HCT116 (cell line): ENCODE measurements around the gene GNS. TPM values are rescaled to one million over a fixed set of nuclear protein-coding genes. Genes with fewer than 3 reads are reported as not detected.

Experiments used
- ATAC-seq: fragments of 200-7000 bp; cut with Tn5 transposase; 2 replicates; pipeline ENCODE4 v1.9.1; 2020; ENCODE audit warnings: mild to moderate bottlenecking, moderate library complexity
- BruUV-seq: library from RNA; stranded (reverse); fragments of 400-500 nt; replicated peaks from 2 replicates; lab custom pipeline; 2021; lab: Mats Ljungman, UMichigan
- CTCF ChIA-PET: fragments of 300-600 bp; sonication (Branson Sonifier 250); formaldehyde crosslinking; loops from one replicate; lab custom pipeline; 2021; ENCODE audit warnings: antibody characterized with exemption; lab: Charles Lee
- POLR2A ChIA-PET: fragments of 300-600, 350-600 bp; sonication (Branson Sonifier 250); formaldehyde crosslinking; loops from one replicate; lab custom pipeline; 2021; ENCODE audit warnings: antibody characterized with exemption; lab: Charles Lee
- RAD21 ChIA-PET, 2 experiments: fragments of 300-600 bp; sonication (Branson Sonifier 250); formaldehyde crosslinking; loops; one replicate each; lab custom pipeline; 2023; ENCODE audit warnings: low total read pairs in 2 of 2; ENCODE audit not compliant: uncharacterized antibody in 2 of 2, unreplicated experiment in 2 of 2, low non-redundant PET in 1 of 2; lab: Charles Lee
- DNase-seq: peaks from one replicate; pipeline ENCODE4 v3.0.0-alpha.2; 2010; ENCODE audit warnings: low read depth, low spot score
- H2AFZ ChIP-seq: fragments of 200-600 bp; shearing (Covaris generic), sonication (generic); 2 replicates; pipeline ENCODE4 v1.6.1; 2017; ENCODE audit warnings: low read depth, mixed run types, mixed read lengths, antibody characterized with exemption, low read length; ENCODE audit not compliant: poor library complexity, severe bottlenecking
- H3K27ac ChIP-seq: 2 replicates; pipeline ENCODE4 v1.5.1; 2012; ENCODE audit warnings: low read depth, low read length
- H3K27me3 ChIP-seq: fragments of 200-600 bp; sonication (generic); 2 replicates; pipeline ENCODE4 v1.6.1; 2016; ENCODE audit warnings: mixed run types, low read length, mixed read lengths; ENCODE audit not compliant: insufficient read depth
- H3K36me3 ChIP-seq, 2 experiments: fragments of 200-500 bp in 1 of 2; fragments of 200-600 bp in 1 of 2; sonication (Bioruptor generic) in 1 of 2; sonication (generic) in 1 of 2; 2 replicates each; pipeline versions ENCODE4 v1.5.1 to v1.6.1; 2014 to 2016; ENCODE audit warnings: low read length in 2 of 2, inconsistent platforms in 1 of 2, mixed read lengths in 1 of 2, mixed run types in 1 of 2; ENCODE audit not compliant: insufficient read depth in 2 of 2, control insufficient read depth in 1 of 2
- H3K4me1 ChIP-seq, 2 experiments: fragments of 200-600 bp in 1 of 2; sonication (generic) in 1 of 2; 2 replicates each; pipeline versions ENCODE4 v1.5.1 to v1.6.1; 2012 to 2017; ENCODE audit warnings: low read length in 2 of 2, inconsistent platforms in 1 of 2, mild to moderate bottlenecking in 1 of 2, mixed read lengths in 1 of 2, mixed run types in 1 of 2, moderate library complexity in 1 of 2; ENCODE audit not compliant: insufficient read depth in 2 of 2, control insufficient read depth in 1 of 2
- H3K4me2 ChIP-seq: fragments of 200-600 bp; sonication (generic); 2 replicates; pipeline ENCODE4 v1.6.1; 2017; ENCODE audit warnings: mixed run types, low read length, mixed read lengths
- H3K4me3 ChIP-seq, 2 experiments: fragments of 200-600 bp in 1 of 2; sonication (generic) in 1 of 2; replicated peaks in 1 of 2; 2 replicates each; pipeline ENCODE4 v1.5.1; 2011 to 2016; ENCODE audit warnings: low read length in 2 of 2, control low read depth in 1 of 2, low read depth in 1 of 2, mild to moderate bottlenecking in 1 of 2, mixed read lengths in 1 of 2, mixed run types in 1 of 2
- H3K79me2 ChIP-seq: fragments of 200-600 bp; sonication (generic); 2 replicates; pipeline ENCODE4 v1.6.1; 2017; ENCODE audit warnings: mild to moderate bottlenecking, mixed run types, low read length, moderate library complexity, mixed read lengths; ENCODE audit not compliant: insufficient read depth
- H3K9ac ChIP-seq: fragments of 200-600 bp; sonication (generic); 2 replicates; pipeline ENCODE4 v1.6.1; 2016; ENCODE audit warnings: low read length, mixed read lengths
- H3K9me2 ChIP-seq: fragments of 200-600 bp; sonication (generic), shearing (Covaris generic); 2 replicates; pipeline ENCODE4 v1.6.1; 2017; ENCODE audit warnings: mixed run types, mild to moderate bottlenecking, moderate library complexity; ENCODE audit not compliant: insufficient read depth
- H3K9me3 ChIP-seq, 2 experiments: fragments of 200-500 bp in 1 of 2; fragments of 200-600 bp in 1 of 2; sonication (Bioruptor generic) in 1 of 2; sonication (generic) in 1 of 2; 2 replicates each; pipeline ENCODE4 v1.6.1; 2014 to 2017; ENCODE audit warnings: low read length in 2 of 2, mixed read lengths in 2 of 2, inconsistent platforms in 1 of 2, low read depth in 1 of 2, mild to moderate bottlenecking in 1 of 2, mixed run types in 1 of 2, moderate library complexity in 1 of 2; ENCODE audit not compliant: control insufficient read depth in 1 of 2, insufficient read depth in 1 of 2
- H4K20me1 ChIP-seq: fragments of 200-600 bp; sonication (generic), shearing (Covaris generic); 2 replicates; pipeline ENCODE4 v1.6.1; 2017; ENCODE audit warnings: mixed run types, mild to moderate bottlenecking, moderate library complexity; ENCODE audit not compliant: insufficient read depth
- CEBPB ChIP-seq: IDR thresholded peaks from 2 replicates; pipeline ENCODE4 v1.6.1; 2012; ENCODE audit warnings: low read depth
- CTCF ChIP-seq, 3 experiments: fragments of 200-600 bp in 1 of 3; sonication (generic) in 1 of 3; IDR thresholded peaks in 2 of 3; conservative IDR thresholded peaks in 1 of 3; 2 replicates each; pipeline ENCODE4 v1.5.1; 2012 to 2017; ENCODE audit warnings: low read depth in 2 of 3, low read length in 2 of 3, antibody characterized with exemption in 1 of 3, borderline replicate concordance in 1 of 3, control low read depth in 1 of 3, mild to moderate bottlenecking in 1 of 3, mixed read lengths in 1 of 3, mixed run types in 1 of 3, moderate library complexity in 1 of 3; ENCODE audit not compliant: insufficient read depth in 1 of 3
- EGR1 ChIP-seq: IDR thresholded peaks from 2 replicates; pipeline ENCODE4 v1.6.1; 2012; ENCODE audit warnings: low read depth
- EZH2 ChIP-seq: fragments of 200-600 bp; sonication (generic); IDR thresholded peaks from 2 replicates; pipeline ENCODE4 v1.6.1; 2017; ENCODE audit warnings: antibody characterized with exemption, mixed run types
- EZH2phosphoT487 ChIP-seq: fragments of 200-600 bp; IDR thresholded peaks from 2 replicates; pipeline ENCODE4 v1.6.1; 2018; ENCODE audit warnings: antibody characterized with exemption, borderline replicate concordance
- FOSL1 ChIP-seq: IDR thresholded peaks from 2 replicates; pipeline ENCODE4 v1.6.1; 2012; ENCODE audit warnings: low read depth
- POLR2AphosphoS5 ChIP-seq: IDR thresholded peaks from 2 replicates; pipeline ENCODE4 v1.6.1; 2011; ENCODE audit warnings: mild to moderate bottlenecking, low read depth, low read length, moderate library complexity
- RAD21 ChIP-seq: IDR thresholded peaks from 2 replicates; pipeline ENCODE4 v1.6.1; 2012; ENCODE audit warnings: low read depth, mild to moderate bottlenecking
- SIN3A ChIP-seq: IDR thresholded peaks from 2 replicates; pipeline ENCODE4 v1.6.1; 2012; ENCODE audit warnings: low read depth
- TCF7L2 ChIP-seq: IDR thresholded peaks from 2 replicates; pipeline ENCODE4 v1.7.0; 2011; ENCODE audit warnings: borderline replicate concordance, inconsistent platforms; ENCODE audit not compliant: insufficient read depth, insufficient read length; ENCODE audit errors: extremely low read depth
- YY1 ChIP-seq: IDR thresholded peaks from 2 replicates; pipeline ENCODE4 v1.6.1; 2011; ENCODE audit warnings: low read length, low read depth, moderate library complexity, mild to moderate bottlenecking; ENCODE audit not compliant: insufficient replicate concordance; ENCODE audit errors: extremely low read depth
- ZFX ChIP-seq: fragments of 450-650 bp; IDR thresholded peaks from 2 replicates; pipeline ENCODE4 v1.6.1; 2017
- intact Hi-C: fragments of 100-400 bp; cut with micrococcal nuclease; formaldehyde crosslinking; loops from 2 replicates; pipeline ENCODE4 v1.10.0; 2022
- total RNA-seq: library from RNA; stranded (reverse); gene quantifications from one replicate; pipeline ENCODE4 v1.2.1, GENCODE V29; 2021; ENCODE audit not compliant: unreplicated experiment
- TF ChIP-seq, protein P1 (sequence below): IDR thresholded peaks from 2 replicates; pipeline ENCODE4 v1.6.1; 2012

Gene GNS
- total RNA-seq, 1 experiment from 2014 or later, result 45.7 TPM

- TF ChIP-seq CTCF (IDR thresholded peaks at IDR 0.05 in 2 of 3, conservative IDR thresholded peaks at IDR 0.05 in 1 of 3; ENCODE audit: borderline replicate concordance in 1 of 3, insufficient read depth in 1 of 3, low read depth in 2 of 3, low read length in 2 of 3), result no peak
- TF ChIP-seq EZH2, result no peak
- TF ChIP-seq ZFX, result no peak
- TF ChIP-seq CEBPB, result no peak
- no peak for TF ChIP-seq EGR1
- no peak for TF ChIP-seq FOSL1
- no peak for TF ChIP-seq YY1
- TF ChIP-seq SIN3A, result no peak
- TF ChIP-seq, all 23 proteins: peak for 0
These were observed 92.9 kb downstream of the GNS start (continued) for GRCh38 chr12:64666054-64666914.

- CTCF ChIA-PET, result no interaction called here
- no peak for TF ChIP-seq RAD21
- TF ChIP-seq EZH2phosphoT487, result no peak
- TF ChIP-seq, protein P1, sequence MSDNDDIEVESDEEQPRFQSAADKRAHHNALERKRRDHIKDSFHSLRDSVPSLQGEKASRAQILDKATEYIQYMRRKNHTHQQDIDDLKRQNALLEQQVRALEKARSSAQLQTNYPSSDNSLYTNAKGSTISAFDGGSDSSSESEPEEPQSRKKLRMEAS, result no peak
- no peak for TF ChIP-seq EZH2
- no peak for TF ChIP-seq TCF7L2
- no peak for TF ChIP-seq POLR2AphosphoS5
- TF ChIP-seq ZFX, result no peak
- H3K4me1 ChIP-seq, result peaks cover 31 to 61% of the 10 kb centered on the region in 2 experiments
- DNase-seq, result no peak
- intact Hi-C loops, result no loop called here
- H3K79me2 ChIP-seq, result peaks cover 80% of the 10 kb centered on the region
- H4K20me1 ChIP-seq, result no peaks in the 10 kb centered on the region
- peak overlapping the region; percentile 3; the same call in 1 of the 2 replicates for H3K4me2 ChIP-seq
- RAD21 ChIA-PET, result no interaction called here
- no peak overlapping the region for H3K27ac ChIP-seq
- H2AFZ ChIP-seq, result no peak overlapping the region
- H3K4me3 ChIP-seq, result no peak overlapping the region
- POLR2A ChIA-PET, result interaction anchor here (1.0 kb wide), 1 partner anchor 57 kb away, joined by 3 read pairs; no protein-coding TSS in a partner anchor
- H3K36me3 ChIP-seq, result no peaks in the 10 kb centered on the region
- BruUV-seq, result no TSS peak
- no peaks in the 10 kb centered on the region for H3K9me2 ChIP-seq
- no peak overlapping the region for H3K9ac ChIP-seq
- H3K9me3 ChIP-seq, result no peaks in the 10 kb centered on the region
- H3K27me3 ChIP-seq, result no peaks in the 10 kb centered on the region
- no peak; the same call in 1 of the 2 replicates for ATAC-seq
These were observed 93.7 kb downstream of the GNS start for GRCh38 chr12:64665514-64665913.

Other genes starting within 250 kb of the GNS start
- gene RASSF3, start 148.9 kb downstream of the GNS start, total RNA-seq, result 67.1 TPM
- gene TBC1D30, start 65.2 kb upstream of the GNS start, total RNA-seq, result 24.1 TPM